G401 (cell line): ENCODE measurements around the gene ANGPTL4. TPM values are rescaled to one million over a fixed set of nuclear protein-coding genes. Genes with fewer than 3 reads are reported as not detected.
"Not testable (repeated sequence)": the region's sequence is repeated elsewhere in the genome, so short reads cannot be mapped to it uniquely, and the experiment has no call there.

Source experiments
- DNase-seq: peaks from one replicate; pipeline ENCODE4 v3.0.0-alpha.2; 2015; ENCODE audit warnings: low spot score
- in situ Hi-C: cut with HindIII; loops from 2 replicates; pipeline ENCODE4 v1.10.0; 2016; ENCODE audit warnings: low sequenced_read_pairs, mixed read lengths
- total RNA-seq: library from RNA; depleted of rRNA; stranded (reverse); fragments of >200 nt; shearing (Covaris generic); gene quantifications from 2 replicates; pipeline ENCODE4 v1.2.3, GENCODE V29; 2014

ANGPTL4 gene
- total RNA-seq, 1 experiment from 2014 or later, result 8.4 TPM

DNA sequence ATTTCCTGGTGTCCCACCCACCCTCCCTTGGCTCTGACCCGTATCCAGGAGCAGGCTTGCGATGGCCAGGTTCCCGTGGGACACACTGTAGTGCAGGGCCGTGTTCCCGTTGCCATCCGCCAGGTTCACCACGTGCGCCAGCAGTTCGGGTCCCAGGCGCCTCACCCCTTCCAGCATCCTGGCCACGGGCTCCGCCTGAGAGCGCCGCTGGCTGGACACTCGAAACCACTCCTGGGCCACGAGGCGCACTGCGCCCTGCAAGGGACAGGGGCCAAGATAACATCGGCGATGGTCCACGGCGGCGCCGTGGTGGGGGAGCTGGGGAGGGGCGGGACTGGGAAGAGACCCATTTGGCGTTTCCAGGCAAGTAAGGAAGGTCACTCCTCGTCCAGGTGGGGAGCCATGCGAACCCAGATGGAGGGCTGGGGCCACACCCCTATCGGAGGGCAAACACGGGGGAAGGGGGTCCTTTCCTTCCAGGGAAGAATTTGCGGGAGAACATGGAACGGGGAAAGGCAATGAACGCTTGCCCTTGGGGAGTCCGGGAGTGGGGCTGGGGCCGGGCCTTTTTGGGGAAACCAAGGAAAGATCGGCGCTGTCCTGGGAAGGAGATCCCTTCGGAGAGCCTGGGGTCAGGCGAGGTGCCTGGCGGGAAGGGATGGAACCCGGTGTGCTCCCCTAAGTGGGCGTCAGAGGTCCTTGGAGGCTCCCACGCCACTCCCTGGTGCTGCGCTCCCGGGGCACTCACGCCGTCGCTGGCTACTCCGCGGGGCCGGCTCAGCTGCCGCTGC lies 30.8 kb upstream of the ANGPTL4 start:
- in situ Hi-C loops, result no loop called here
- DNase-seq, result no peak

DNA sequence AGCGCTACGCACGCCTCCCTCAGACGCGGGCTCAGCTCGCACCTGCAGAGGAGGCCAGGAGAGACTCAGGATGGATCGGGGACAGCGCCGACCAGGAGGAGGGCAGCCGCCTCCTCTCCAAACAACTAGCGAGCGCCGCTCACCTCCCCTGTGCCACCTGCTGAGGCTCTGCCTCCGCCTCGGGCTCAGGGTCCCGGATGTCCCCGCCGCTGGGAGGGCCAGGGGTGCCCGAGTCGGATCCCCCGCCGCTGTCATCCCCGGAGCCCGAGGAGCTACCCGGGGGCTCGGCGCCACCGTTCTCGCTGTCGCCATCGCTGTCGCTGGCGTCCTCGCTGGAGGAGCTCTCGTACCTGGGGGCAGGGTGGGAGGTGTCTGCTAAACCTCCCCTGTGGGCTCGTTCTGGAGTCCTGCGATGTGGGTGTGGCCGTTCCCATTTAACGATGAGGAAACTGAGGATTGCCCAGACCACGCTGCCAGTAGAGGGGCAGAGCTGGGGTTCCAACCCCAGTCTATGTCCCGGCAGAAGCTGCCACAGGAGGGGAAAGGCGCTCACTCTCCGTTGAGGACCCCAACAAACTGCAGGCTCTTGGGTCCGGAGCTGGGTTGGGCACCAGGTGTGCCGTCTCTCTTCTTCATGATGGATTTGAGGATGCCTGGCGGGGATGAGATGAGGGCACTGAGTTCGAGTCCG lies 30.0 kb upstream of the ANGPTL4 start:
- in situ Hi-C loops, result no loop called here
- no peak for DNase-seq

- in situ Hi-C loops, result no loop called here
- no peak for DNase-seq
Measured at GRCh38 chr19:8334458-8335342, 29.3 kb upstream of the ANGPTL4 start.

DNA sequence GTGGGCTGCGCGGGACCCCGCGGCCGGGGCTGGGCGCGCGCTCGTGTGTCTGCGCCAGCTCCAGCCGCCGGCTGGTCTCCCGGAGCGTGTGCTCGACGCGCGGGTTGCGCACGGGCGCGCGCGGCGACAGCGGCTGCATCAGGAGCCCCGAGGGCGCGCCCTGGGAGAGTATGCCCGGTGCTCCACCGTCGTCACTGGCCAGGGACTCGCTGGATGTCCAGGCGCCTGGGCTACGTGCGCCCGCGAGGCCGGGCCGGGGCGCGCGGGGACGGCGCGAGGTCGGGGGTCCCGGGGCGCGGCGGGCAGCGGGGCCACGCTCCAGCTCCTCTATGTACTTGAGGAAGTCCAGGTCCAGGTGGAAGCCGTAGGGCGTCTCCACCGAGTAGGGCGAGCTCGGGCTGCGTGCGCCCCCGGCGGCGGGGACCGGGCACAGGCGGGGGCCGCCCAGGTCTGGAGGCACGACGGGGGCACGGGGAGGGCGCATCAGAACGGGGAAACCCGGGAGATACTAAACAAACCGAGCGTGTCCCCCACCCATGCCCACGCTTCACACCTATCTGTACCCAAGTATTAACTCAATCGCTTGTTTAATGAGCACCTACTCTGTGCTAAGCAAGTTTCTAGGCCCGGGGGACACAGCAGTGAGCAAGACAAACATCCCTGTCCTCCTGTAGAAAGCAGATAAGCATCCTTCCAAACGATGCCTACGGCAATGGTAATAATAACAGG lies 28.4 kb upstream of the ANGPTL4 start:
- no peak for DNase-seq
- in situ Hi-C loops, result no loop called here

- DNase-seq, result no peak
- in situ Hi-C loops, result no loop called here
Measured at GRCh38 chr19:8336072-8336569, 27.8 kb upstream of the ANGPTL4 start.

DNA sequence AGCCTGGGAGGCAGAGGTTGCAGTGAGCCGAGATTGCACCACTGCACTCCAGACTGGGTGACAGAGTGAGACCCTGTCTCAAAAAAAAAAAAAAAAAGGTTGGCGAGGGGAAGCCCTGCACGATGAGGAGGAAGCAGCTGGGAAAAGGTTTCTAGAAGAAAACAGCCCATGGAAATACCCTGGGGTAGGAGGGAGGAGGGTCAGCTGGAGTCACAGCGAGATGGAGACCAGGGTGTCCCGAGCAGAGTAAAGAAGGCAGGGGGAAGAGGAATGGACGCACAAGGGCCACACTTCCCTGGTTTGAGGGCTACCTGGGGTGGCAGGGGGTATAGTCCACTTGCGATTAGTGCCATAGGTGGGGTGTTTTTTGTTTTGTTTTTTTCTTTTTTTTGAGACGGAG lies 27.3 kb upstream of the ANGPTL4 start:
- in situ Hi-C loops, result no loop called here
- DNase-seq, result no peak

- in situ Hi-C loops, result no loop called here
- DNase-seq, result no peak
Measured at GRCh38 chr19:8337728-8338127, 26.2 kb upstream of the ANGPTL4 start.

GRCh38 chr19:8338835-8339234 lies 25.1 kb upstream of the ANGPTL4 start:
- in situ Hi-C loops, result no loop called here
- DNase-seq, result no peak

- in situ Hi-C loops, result no loop called here
- no peak for DNase-seq
Measured at GRCh38 chr19:8340341-8341096, 23.4 kb upstream of the ANGPTL4 start.

GRCh38 chr19:8341504-8341903 lies 22.5 kb upstream of the ANGPTL4 start:
- in situ Hi-C loops, DNase-seq: not testable (repeated sequence)

DNA sequence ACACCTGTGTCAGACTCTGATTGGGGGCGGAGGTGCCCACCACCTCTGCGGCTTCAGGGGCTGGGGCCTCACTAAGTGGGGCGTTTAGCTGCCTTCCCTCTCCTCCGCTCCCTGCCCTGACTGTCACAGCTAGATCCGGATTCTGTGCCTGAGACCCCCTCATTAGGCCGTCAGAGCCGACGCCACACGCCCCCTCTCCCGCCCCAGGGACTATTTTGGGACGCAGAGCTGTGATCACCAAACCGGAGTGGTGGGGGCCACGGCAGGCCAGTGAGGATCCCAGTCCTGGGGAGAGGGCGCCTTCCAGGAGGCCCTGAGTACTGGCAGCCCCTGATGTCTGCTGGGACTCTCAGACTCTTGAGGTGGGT lies 21.7 kb upstream of the ANGPTL4 start:
- no peak for DNase-seq
- in situ Hi-C loops, result no loop called here

GRCh38 chr19:8342684-8343482 lies 21.1 kb upstream of the ANGPTL4 start, which contains the start of gene KANK3:
Gene KANK3, minus strand, starts transcription at chr19:8343262. Its CDS starts 5,434 bp downstream, at chr19:8337828.
- DNase-seq, result peak; percentile 39
- in situ Hi-C loops, result no loop called here

GRCh38 chr19:8343483-8343844 lies 20.5 kb upstream of the ANGPTL4 start:
- in situ Hi-C loops, result no loop called here
- no peak for DNase-seq

GRCh38 chr19:8349629-8350372 lies 14.2 kb upstream of the ANGPTL4 start:
- DNase-seq, in situ Hi-C loops: not testable (repeated sequence)

- in situ Hi-C loops, result no loop called here
Measured at GRCh38 chr19:8352134-8352827, 11.7 kb upstream of the ANGPTL4 start.

DNA sequence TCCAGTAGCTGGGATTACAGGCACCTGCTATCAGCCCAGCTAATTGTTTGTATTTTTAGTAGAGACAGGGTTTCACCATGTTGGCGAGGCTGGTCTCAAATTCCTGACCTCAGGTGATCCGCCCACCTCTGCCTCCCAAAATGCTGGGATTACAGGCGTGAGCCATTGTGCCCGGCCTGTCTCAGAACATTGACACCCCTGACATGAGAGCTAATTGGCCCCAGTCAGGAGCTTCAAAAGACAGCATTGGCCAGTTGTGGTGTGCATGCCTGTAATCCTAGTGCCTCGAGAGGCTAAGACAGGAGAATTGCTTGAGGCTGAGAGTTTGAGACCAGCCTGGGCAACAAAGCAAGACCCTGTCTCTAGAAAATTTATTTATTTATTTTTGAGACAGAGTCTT lies 11.1 kb upstream of the ANGPTL4 start:
- in situ Hi-C loops, DNase-seq: not testable (repeated sequence)

More at GRCh38 chr19:8352134-8352827, 11.7 kb upstream of the ANGPTL4 start:
- no peak for DNase-seq
